Stimulated activated CD4-positive, alpha-beta T cell treated with anti-CD3 and anti-CD28 coated beads, Interleukin-15, amount 100 ng/mL, for 48 hours (primary cell): Measurements from ENCODE around the gene SHISA9.

Experiments used
- DNase-seq, 2 donors: peaks; one replicate each; pipeline ENCODE4 v3.0.0-alpha.2; 2020; ENCODE audit warnings: low read depth in 2 of 2

SHISA9 gene

DNA sequence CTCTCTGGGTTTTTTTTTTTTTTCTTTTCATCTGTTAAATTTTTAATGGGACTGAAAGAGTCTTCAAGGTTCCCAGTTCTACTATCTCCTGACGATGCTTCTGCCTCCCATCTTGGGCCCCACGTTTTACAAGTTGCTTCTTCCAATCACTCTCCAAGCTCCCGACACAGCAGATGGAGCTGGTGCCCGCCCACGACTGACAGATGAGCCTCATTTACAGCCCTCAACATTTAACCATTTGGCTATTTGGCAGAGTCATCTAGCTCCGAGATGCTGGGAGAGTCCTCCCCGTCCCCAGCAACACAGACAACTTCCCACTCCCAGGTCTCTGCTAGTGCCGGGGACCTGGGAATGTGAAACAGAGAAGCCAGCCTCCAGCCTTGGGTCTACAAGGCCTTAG lies 276.9 kb downstream of the SHISA9 start:
- DNase-seq, result no peak

DNA sequence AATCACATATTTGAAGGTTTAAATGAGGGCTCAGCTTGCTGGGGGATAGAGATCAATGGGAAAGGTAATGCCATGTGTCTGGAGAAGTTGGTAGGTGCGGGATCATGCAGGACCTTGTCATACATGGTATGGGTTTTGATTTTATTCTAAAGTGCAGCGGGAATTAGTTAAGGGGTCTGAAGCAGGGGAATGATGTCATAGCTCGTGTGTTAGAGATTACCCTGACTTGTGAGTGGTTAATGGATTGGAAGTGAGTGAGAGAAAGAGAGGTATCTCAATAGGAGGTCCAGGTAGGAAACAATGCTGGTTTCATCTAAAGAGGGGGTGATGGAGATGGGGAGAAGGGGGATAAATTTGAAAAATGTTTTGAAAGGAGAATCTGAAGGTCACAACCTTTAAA lies 280.0 kb downstream of the SHISA9 start:
- no peak for DNase-seq

DNA sequence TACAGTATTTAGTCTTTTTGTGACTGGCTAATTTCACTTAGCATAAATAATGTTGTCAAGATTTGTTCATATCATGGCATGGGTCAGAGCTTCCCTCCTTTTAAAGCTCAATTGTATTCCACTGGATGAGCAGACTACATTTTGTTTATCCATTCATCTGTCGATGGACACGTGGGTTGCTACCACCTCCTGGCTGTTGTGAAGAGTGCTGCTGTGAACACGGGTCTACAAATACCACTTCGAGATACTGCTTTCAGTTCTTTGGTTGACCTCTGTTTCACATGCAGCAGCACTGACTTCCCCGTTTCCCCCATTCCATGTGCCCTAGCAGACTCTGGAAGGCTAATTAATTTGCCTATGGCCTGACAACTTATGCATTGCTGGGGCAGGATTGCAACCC lies 285.4 kb downstream of the SHISA9 start:
- DNase-seq, result no peak

- DNase-seq, result no peak
These were observed 287.9 kb downstream of the SHISA9 start for GRCh38 chr16:13189250-13189649.

DNA sequence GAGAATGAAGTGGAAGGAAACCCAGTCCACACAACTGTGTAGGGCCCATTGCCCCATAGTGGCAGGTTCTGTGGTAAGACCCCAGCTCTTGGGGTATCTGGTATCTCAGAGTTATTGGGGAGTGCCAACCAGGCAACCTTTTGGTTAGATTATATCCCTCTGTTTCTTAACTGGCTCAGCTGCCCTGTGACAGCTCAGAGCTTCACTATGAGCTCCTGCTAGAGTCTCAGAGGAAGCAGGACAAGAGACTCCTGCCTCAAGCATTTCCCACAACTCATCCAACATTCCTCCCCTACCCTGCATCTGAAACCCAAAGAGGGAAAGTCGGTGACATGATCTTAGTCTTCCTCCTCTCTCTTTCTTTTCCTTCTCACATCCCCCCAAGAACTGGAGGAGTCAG lies 292.3 kb downstream of the SHISA9 start:
- DNase-seq, result no peak

- DNase-seq, result no peak
These were observed 293.4 kb downstream of the SHISA9 start for GRCh38 chr16:13194766-13195165.

DNA sequence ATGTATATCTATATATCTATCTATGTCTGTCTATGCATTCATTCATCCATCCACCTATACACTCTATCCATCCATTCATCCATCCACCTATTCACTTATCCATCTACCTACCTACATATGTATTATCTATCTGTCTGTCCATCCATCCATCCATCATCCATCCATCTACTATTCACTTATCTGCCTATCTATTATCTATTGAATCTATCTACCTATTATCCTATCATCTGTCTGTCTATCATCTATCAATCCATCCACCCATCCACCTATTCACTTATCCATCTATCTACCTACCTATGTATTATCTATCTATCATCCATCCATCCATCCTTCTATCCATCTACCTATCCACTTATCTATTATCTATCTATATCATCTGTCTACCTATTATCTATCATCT lies 302.3 kb downstream of the SHISA9 start:
- no peak for DNase-seq

DNA sequence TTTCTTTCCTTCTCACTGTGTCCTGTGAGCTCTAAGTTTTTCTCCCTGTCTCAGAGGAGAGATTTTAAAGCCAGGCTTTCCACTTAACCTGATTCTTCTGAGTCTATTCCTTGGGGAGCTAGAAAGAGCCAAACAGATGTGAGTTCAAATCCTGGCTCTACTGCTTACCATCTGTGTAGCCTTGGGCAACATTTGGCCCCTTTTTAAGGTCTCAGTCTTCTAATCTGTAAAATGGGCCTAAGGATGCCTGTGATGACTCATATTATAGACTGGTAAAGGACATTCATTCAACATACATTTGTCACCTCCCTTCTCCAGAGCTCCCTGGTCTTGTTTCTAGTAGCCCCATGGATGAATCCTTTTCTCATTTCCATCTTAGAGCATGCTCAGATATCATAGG lies 304.0 kb downstream of the SHISA9 start:
- no peak for DNase-seq

DNA sequence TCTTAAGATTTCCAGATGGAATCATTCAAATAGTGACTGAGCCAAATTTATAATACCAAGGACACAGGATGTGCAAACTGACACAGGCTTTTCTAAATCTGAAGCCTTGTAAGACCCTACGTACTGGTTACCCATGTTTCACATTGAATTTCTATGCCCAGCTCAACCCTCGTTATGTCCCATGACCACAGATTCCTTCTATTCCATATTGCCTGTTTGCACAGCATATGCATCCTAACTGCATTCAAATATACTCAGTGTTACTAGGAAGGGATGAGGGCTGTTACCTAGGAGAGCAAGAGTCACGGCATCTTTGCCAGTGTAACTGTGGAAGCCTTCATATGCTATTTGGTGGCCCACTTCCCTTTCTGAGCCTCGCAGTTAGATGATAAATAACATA lies 305.2 kb downstream of the SHISA9 start:
- DNase-seq, result no peak

DNA sequence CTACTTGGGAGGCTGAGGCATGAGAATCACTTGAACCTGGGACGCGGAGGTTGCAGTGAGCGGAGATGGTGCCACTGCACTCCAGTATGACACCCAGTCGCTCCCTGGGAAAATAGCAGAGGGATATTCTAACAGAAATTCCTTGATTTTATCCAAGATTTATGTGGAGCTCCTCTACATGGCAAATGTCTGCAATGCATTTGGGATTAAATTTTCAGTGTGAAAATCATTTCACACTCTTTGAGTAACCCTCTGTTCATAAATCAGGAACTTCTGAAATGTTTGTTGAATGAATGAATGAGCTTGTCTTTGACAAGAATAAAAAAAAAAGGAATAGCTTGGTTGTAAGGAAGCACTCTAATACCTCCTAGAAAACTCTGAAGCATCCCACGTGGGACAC lies 305.8 kb downstream of the SHISA9 start:
- no peak for DNase-seq

DNA sequence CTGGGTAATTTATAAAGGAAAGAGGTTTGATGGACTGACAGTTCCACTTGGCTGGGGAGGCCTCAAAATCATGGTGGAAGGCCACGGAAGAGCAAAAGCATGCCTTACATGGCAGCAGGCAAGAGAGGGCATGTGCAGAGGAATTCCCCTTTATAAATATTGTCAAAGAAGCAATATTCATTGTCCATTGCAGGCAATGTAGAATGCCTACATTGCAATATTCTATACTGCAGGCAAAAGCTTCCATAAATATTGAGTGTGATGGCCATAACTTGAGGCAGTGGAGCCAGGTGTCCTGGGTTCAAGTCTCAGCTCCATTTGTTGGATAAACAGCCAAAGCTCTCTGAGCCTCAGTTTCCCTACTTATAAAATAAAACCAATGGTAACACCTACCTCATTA lies 322.3 kb downstream of the SHISA9 start:
- DNase-seq, result no peak

DNA sequence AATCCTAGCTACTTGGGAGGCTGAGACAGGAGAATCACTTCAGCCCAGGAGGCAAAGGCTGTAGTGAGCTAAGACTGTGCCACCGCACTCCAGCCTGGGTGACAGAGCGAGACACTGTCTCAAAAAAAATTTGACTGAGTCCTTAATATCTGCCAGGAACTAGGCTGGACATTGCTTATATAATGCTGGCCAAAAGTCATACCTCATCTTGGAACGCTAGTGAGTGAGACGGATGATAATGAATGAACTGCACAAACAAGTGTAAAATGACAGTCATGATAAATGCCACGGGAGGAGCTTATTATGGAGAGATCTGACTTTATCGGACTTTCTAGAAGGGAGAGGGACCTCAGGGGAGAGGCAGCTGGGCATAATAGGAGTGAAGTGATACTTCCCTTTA lies 327.6 kb downstream of the SHISA9 start:
- DNase-seq, result no peak

GRCh38 chr16:13231365-13231764 lies 330.0 kb downstream of the SHISA9 start:
- no peak for DNase-seq

DNA sequence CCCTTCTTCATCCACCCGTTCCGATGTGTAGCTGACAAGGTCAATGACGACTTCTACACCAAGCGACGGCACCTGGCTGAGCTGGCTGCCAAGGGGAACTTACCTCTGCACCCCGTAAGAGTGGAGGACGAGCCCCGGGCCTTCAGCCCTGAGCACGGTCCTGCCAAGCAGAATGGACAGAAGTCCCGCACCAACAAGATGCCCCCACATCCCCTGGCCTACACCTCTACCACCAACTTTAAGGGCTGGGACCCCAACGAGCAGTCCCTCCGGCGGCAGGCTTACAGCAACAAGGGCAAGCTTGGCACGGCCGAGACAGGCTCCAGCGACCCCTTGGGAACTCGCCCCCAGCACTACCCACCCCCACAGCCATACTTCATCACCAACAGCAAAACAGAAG lies 333.6 kb downstream of the SHISA9 start:
- DNase-seq, result no peak

DNA sequence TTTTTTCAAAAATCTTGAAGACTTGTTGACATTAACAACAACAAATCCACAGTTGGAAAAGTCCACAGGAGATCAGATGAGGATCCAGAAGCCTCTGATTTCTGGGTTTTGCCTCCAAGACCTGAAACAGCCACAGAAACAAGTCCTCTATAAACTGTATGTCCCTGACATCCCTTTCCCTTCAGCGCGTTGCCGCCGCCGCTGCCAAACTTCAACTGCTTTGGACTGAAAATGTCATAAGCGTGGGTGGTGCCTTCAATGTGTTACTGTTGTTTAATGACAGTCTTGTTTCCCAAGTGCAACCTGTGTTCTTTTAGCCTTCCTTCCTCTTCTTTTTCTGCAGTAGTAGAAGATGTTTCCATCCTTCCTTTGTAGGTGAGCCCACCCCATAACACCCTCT lies 334.9 kb downstream of the SHISA9 start:
- DNase-seq, result no peak

GRCh38 chr16:13238182-13238581 lies 336.8 kb downstream of the SHISA9 start:
- no peak for DNase-seq

- DNase-seq, result no peak
These were observed 340.8 kb downstream of the SHISA9 start for GRCh38 chr16:13242201-13242600.

- no peak for DNase-seq
These were observed 343.4 kb downstream of the SHISA9 start for GRCh38 chr16:13244770-13245169.

- DNase-seq, result no peak
These were observed 344.4 kb downstream of the SHISA9 start for GRCh38 chr16:13245713-13246377.

GRCh38 chr16:13254998-13255614 lies 353.7 kb downstream of the SHISA9 start:
- no peak for DNase-seq

- no peak for DNase-seq
These were observed 361.1 kb downstream of the SHISA9 start for GRCh38 chr16:13262270-13263090.

DNA sequence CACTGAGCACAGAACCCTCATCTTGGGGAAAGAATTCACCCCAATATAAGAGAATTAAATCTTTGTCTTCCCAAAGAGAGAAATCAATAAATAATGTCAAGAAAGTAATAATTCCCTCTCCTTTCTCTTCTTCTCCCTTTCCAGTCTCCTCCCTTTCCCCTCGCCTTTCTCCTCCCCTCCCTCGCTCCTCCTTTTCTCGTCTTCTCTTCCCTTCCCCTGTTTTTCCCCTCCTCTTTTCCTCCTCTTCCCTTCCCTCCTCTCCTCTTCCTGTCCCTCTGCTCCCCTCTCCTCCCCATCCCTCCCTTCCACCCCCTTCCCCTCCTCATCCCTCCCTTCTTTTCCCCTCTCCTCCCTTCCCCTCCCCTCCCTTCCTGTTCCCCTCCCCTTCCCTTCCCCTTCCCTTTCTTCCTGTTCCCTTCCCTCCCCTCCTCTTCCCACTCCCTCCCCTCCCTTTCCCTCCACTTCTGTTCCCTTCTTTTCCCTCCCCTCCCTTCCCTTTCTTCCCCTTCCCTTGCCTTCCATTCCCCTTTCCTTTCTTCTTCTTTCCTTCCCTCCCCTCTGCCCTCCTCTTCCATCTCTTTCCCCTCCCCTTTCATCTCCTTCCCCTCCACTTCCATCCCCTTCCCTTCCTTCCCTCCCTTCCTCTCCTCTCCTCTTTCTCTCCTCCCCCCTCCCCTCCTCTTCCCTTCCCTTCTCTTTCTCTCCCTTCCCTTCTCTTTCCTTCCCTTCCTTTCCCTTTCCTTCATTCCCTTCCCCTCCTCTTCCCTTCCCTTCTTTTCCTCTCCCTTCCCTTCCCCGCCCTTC lies 363.6 kb downstream of the SHISA9 start:
- no peak for DNase-seq
